Astrocyte of the spinal cord (primary cell): ENCODE data around the gene SLC37A4.
A peak's percentile ranks its signal among the peaks of the same experiment; 100 is the strongest.
"Not testable (repeated sequence)": the region's sequence is repeated elsewhere in the genome, so short reads cannot be mapped to it uniquely, and the experiment has no call there.

Experiments used
- DNase-seq: peaks from one replicate; pipeline ENCODE4 v3.0.0; 2011; ENCODE audit warnings: low read depth, low spot score
- H3K4me3 ChIP-seq: 2 replicates; pipeline ENCODE4 v1.5.1; 2011; ENCODE audit warnings: low read depth, mild to moderate bottlenecking, low read length, moderate library complexity
- CTCF ChIP-seq: IDR thresholded peaks from 2 replicates; pipeline ENCODE4 v1.5.1; 2012; ENCODE audit warnings: low read depth, mild to moderate bottlenecking, low read length, inconsistent platforms
- in situ Hi-C: cut with HindIII; loops from 2 replicates; pipeline ENCODE4 v1.10.0; 2017; ENCODE audit warnings: low sequenced_read_pairs

Gene SLC37A4

GRCh38 chr11:119018074-119018938 lies 12.4 kb downstream of the SLC37A4 start, which contains the start of the genes RPS25 and TRAPPC4:
Gene RPS25 (minus strand): TSS chr11:119018343. CDS start chr11:119018284, 59 bp downstream.
Gene TRAPPC4 (plus strand): TSS chr11:119018766. CDS start chr11:119018796, 30 bp downstream.
- peak; percentile 97 for DNase-seq
- peak within 1 kb of the TSS; percentile 90 for H3K4me3 ChIP-seq

GRCh38 chr11:119017377-119017776 lies 13.3 kb downstream of the SLC37A4 start:
- DNase-seq: not testable (repeated sequence)

More at GRCh38 chr11:119018074-119018938, 12.4 kb downstream of the SLC37A4 start, which contains the start of the genes RPS25 and TRAPPC4:
- TF ChIP-seq CTCF: no peak
- in situ Hi-C loops: no loop called here

GRCh38 chr11:119016216-119017009 lies 14.3 kb downstream of the SLC37A4 start:
- in situ Hi-C loops: no loop called here
- TF ChIP-seq CTCF: no peak
- no peak for DNase-seq
- peak overlapping the region; percentile 90 for H3K4me3 ChIP-seq

More at GRCh38 chr11:119017377-119017776, 13.3 kb downstream of the SLC37A4 start:
- H3K4me3 ChIP-seq: peak overlapping the region; percentile 90
- in situ Hi-C loops: not testable (repeated sequence)

- TF ChIP-seq CTCF: peak; percentile 7
- no peak for DNase-seq
- no peak overlapping the region for H3K4me3 ChIP-seq
- in situ Hi-C loops: no loop called here
Measured at GRCh38 chr11:119015054-119015611, 15.5 kb downstream of the SLC37A4 start.

- DNase-seq: no peak
- TF ChIP-seq CTCF: no peak
- in situ Hi-C loops: no loop called here
- H3K4me3 ChIP-seq: no peak overlapping the region
Measured at GRCh38 chr11:119014209-119014924, 16.3 kb downstream of the SLC37A4 start.

- no peak for TF ChIP-seq CTCF
- in situ Hi-C loops: no loop called here
- H3K4me3 ChIP-seq: no peak overlapping the region
- no peak for DNase-seq
Measured at GRCh38 chr11:119012629-119013170, 18.0 kb downstream of the SLC37A4 start.
